SK-N-SH treated with all-trans-retinoic acid at 6 μM for 48 hours (cell line): Measurements from ENCODE around the gene STYXL1.

ENCODE experiments used
- ARNTL ChIP-seq: fragments of 450-650 bp; formaldehyde crosslinking; IDR thresholded peaks from 2 replicates; pipeline ENCODE4 v1.5.0; 2020; ENCODE audit warnings: low read depth, mild to moderate bottlenecking, moderate library complexity, borderline replicate concordance
- RARB ChIP-seq: fragments of 250-450 bp; sonication (Bioruptor Pico); IDR thresholded peaks from 2 replicates; pipeline ENCODE4 v1.8.0; 2021; ENCODE audit warnings: mild to moderate bottlenecking, moderate library complexity
- ZFP3 ChIP-seq: fragments of 250-450 bp; sonication (Bioruptor Pico); IDR thresholded peaks from 2 replicates; pipeline ENCODE4 v1.5.0; 2020; ENCODE audit warnings: mild to moderate bottlenecking, moderate library complexity

DNA sequence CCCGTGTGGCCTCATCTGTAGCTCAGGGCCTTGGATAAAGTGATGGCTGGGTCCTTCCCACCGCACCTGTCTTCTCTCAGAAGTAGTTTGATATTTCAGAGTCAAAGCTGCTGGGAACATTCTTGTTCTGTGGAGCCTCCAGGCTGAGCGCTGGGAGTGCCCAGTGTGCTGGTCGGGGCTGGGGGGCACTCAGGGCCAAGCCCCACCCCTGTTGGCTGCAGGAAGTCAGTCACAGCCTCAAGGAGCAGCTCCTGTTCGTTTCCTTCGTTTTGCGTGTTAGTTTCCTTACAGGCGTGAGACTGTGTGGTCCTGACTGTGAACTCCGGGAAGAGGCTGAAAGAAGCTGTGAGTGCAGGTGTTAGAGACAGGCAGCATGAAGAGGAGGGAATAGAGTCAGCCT lies 99.6 kb downstream of the STYXL1 start:
- TF ChIP-seq RARB (CRISPR knock-in tag): no peak
- no peak for TF ChIP-seq ARNTL
- no peak for TF ChIP-seq ZFP3
